Activated T-helper 1 cell treated with anti-CD3 and anti-CD28 coated beads, Interleukin-2, amount 50 U/mL, for 16 hours (primary cell): ENCODE data around the gene ELOVL5.
"Not testable (repeated sequence)": the region's sequence is repeated elsewhere in the genome, so short reads cannot be mapped to it uniquely, and the experiment has no call there.

Source experiments
- DNase-seq, 2 donors: peaks; one replicate each; pipeline ENCODE4 v3.0.0-alpha.2; 2020; ENCODE audit warnings: low read depth in 1 of 2, low spot score in 1 of 2

Gene ELOVL5

GRCh38 chr6:53306217-53306616, 42.5 kb downstream of the ELOVL5 start:
- DNase-seq, result not testable (repeated sequence)

DNA sequence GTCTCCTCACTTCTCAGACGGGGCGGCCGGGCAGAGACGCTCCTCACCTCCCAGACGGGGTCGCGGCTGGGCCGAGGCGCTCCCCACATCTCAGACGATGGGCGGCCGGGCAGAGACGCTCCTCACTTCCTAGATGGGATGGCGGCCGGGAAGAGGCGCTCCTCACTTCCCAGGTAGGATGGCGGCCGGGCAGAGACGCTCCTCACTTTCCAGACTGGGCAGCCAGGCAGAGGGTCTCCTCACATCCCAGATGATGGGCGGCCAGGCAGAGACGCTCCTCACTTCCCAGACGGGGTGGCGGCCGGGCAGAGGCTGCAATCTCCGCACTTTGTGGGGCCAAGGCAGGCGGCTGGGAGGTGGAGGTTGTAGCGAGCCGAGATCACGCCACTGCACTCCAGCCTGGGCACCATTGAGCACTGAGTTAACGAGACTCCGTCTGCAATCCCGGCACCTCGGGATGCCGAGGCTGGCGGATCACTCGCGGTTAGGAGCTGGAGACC, 43.2 kb downstream of the ELOVL5 start:
- not testable (repeated sequence) for DNase-seq

GRCh38 chr6:53304953-53305352, 43.8 kb downstream of the ELOVL5 start:
- not testable (repeated sequence) for DNase-seq

GRCh38 chr6:53302678-53303360, 45.9 kb downstream of the ELOVL5 start:
- DNase-seq, result no peak

GRCh38 chr6:53301801-53302537, 46.8 kb downstream of the ELOVL5 start:
- no peak for DNase-seq

- DNase-seq, result no peak
Observed at GRCh38 chr6:53300656-53301551, 47.8 kb downstream of the ELOVL5 start.

DNA sequence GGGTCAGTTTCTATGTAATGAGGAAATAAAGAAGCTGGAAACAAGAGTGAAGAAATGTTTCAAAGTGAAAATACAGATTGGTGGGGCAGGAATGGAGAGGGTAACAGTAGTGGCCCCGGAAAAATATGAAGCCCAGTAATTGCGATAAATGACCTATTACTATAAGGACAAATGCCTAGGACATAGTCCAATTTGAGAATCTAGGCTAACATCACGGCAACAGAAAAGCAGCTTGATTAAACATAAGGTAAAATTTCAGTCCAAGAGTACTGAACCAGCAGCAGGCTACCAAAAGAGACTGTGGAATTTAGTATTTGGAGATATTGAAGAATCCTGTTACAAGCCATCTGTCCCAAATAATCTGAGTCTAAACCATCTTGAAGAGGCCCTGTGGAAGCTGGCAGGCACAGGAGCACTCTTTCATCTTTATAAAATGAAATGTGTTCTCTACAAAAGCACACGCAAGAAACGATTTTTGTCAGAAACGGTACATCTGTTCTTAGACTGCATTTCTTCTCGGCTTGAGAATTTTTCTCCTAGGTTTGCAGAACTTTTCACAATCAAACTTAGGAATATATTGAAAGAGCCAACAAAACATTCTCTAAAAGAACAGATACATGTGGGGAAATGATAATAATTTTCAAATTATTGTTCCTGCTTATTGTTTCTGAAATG, 49.3 kb downstream of the ELOVL5 start:
- DNase-seq, result no peak

GRCh38 chr6:53297004-53297403, 51.7 kb downstream of the ELOVL5 start:
- DNase-seq, result no peak

- DNase-seq, result no peak
Observed at GRCh38 chr6:53295176-53295575, 53.6 kb downstream of the ELOVL5 start.

DNA sequence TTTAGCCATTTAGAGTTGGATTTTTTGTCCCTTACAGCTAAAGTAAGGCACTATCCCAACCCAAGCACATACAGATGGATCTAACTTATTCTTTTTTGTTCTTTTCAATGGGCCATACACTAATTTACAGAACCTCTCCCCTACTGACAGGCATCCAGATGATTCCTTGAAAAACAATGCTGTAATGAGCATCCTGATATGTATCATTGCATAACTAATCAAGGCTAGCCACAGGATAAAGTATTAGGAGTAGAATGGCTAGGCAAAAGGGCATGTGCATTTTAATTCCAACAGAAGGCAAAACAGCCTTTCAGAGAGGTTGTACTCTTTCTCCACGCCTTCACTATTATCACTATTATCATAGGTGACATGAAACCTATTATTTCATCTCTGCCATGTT, 54.1 kb downstream of the ELOVL5 start:
- no peak for DNase-seq

GRCh38 chr6:53294095-53294494, 54.7 kb downstream of the ELOVL5 start:
- no peak for DNase-seq

DNA sequence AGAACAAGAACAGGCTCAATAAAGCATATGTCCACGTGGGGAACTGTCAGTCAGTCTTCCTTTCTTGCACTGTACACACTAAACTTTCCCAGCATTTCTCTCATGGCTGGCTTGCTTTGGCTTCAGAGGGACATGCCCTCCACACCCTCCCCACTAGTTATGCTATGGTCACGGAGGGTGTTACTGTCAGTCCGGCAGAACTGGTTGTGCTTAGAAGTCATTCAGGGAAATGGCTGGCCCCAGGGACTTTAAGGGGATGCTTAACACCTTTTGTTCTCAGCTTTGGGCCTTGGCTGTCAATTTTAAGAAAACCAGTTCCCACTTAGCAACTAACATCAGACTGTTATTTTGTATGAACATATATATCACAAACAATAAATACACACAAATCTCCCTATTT, 55.1 kb downstream of the ELOVL5 start:
- no peak for DNase-seq

DNA sequence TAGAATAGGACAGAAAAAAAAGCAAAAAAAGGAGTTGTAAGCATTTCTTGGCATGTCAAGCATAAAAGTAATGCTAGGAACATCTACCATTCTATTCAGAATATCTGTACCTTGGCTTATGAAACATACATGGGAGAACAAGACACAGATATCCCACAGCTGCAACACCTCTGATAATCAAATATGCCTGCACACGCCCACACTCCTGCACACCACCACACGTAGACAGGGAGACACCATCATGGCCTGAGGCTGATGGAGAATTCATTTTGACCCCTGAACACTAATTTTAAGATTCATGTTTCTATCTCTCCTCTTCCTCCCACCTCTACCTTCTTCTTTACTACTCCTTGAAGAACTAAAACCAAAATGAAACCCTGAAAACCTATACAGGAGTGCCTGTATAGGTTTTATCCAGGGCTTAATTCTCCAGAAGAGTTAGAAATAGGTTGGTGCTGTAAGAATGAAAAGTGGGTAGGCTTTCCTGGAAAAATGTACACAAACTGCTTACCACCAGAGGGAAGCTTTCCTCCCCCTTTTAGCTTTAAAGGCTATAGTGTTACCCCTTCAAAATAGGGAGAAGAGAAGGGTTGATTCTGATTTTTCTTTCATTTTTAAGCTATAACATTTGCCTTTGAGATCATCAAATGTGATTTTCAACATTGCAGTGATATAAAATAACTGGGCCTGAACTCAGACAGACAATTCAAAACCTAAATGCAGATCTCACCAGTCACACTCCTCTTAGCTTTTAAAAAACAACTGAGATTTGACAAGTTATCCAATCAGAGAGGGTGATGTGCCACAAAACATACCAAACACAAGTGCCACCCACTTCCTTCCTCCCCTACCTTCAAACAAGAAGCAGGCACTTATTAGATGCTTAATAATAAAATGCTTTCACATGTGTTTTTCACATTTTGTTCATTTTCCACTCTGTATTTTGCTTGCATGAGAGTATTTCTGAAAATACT, 57.9 kb downstream of the ELOVL5 start:
- no peak for DNase-seq

DNA sequence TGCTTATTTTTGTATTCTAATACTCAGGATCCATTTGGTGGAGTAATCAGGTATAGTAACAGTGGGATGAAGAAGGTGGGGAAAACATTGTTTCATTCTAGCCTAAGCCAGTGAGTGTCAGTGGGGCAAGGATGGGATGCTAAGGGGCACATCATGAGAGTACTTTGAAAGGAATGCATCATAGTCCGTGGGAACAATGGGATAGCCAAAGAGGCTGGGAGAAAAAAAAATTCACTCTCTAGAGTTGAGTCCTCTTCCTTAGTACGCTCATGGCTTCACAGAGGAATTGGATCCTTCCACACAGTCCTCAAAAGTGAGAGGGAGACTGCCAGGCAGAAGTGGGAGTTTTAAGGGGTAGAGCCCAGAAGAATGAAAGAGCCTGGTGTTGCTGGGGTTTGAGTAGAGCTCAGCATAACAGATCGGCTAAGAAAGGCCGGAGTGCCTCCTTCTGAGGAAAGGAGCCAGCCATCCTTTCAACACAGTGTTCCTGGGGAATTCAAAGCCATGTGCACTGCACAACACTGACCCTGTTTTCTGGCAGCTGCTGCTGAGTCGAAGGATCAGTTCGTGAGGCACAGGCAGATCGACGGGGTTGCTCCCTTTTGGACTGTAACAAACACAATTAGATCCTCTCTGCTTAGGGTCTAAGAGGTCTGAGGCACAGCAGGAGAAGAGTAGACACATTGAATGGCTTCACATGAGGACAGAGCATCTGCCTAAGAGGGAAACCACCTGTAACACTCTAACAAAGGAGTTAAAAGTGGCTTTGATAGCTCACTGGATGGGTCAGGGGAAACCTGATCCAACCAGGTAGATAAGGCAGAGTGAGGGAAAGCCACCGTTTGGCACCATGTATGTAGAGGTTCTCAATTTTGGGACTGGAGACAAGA, 61.2 kb downstream of the ELOVL5 start:
- no peak for DNase-seq

- DNase-seq, result no peak
Observed at GRCh38 chr6:53284901-53285300, 63.8 kb downstream of the ELOVL5 start.

GRCh38 chr6:53282741-53283140, 66.0 kb downstream of the ELOVL5 start:
- no peak for DNase-seq

DNA sequence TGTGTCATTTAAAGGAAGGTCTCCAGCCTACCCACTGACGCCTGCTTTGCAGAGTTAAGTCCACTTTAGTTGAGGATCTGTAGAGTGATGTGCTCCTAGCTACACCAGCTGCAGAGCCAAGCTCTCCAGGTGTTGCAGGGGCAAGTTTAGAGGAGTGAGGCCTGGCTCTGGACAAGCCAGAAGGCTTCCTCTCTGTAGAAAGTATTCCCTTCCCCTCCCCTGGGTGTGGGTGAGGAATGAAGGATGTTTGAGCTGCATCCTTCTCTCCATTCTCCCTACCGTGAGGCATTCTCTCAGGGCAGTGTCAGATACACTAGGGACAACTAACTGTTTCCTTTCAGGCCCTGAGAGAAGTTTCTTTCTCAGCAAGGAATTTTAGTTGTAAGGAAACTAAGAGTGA, 66.5 kb downstream of the ELOVL5 start:
- DNase-seq, result no peak

DNA sequence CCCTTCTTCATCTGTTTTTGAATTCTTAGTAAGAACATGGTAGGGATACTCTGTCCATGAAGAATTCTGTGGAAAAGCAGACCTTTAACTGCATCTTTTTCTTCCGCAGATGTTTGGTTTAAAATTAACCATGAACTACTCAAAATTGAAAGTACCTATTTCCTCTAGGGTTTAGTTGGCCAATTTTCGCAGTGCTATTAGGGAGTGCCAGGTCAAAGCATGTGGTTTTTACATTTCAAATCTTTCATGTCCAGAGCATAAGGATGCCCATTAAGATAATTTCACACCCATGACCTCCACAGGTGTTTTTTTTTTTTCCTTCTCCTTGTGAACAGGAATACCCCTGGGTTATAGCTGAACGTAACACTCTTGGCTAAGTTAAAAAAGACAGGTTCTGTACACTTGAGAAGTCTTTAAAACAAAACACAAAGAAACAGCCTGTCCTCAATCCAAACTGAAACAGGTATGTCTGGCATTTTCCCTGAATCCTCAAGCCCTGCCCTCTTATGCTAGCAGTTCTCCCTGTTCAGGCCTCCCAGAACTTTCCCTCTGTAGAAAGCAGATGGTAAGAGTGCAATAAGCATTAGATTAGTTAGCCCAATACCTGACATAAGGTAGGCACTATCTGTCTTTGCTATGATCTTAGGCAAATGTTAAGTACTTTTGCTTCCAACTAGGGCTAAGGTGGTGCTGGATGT, 67.1 kb downstream of the ELOVL5 start:
- DNase-seq, result no peak
